ENCODE results near the gene PRIM2.
"Not testable (repeated sequence)": the region's sequence is repeated elsewhere in the genome, so short reads cannot be mapped to it uniquely, and the experiment has no call there.

- TF ChIP-seq PATZ1 (CRISPR knock-in tag; IDR thresholded peaks at IDR 0.05; ENCODE audit: borderline replicate concordance); ZFP3 (CRISPR knock-in tag; IDR thresholded peaks at IDR 0.05); CREB5 (CRISPR knock-in tag; IDR thresholded peaks at IDR 0.05; ENCODE audit: low read depth); ESRRG (CRISPR knock-in tag; IDR thresholded peaks at IDR 0.05); TOX (CRISPR knock-in tag; IDR thresholded peaks at IDR 0.05; ENCODE audit: borderline replicate concordance); PPARA (CRISPR knock-in tag; IDR thresholded peaks at IDR 0.05; ENCODE audit: borderline replicate concordance); ZNF70 (CRISPR knock-in tag; IDR thresholded peaks at IDR 0.05); ZFP30 (CRISPR knock-in tag; IDR thresholded peaks at IDR 0.05); SNAI2 (CRISPR knock-in tag; IDR thresholded peaks at IDR 0.05); CSDC2 (CRISPR knock-in tag; IDR thresholded peaks at IDR 0.05); ZC3H10 (CRISPR knock-in tag; IDR thresholded peaks at IDR 0.05); BACH2 (CRISPR knock-in tag; IDR thresholded peaks at IDR 0.05; ENCODE audit: borderline replicate concordance): not testable (repeated sequence)
These were observed 185.0 kb downstream of the PRIM2 start for GRCh38 chr6:57502387-57502786.
